H1 (cell line): ENCODE data around the gene RNF8. TPM values are rescaled to one million over a fixed set of nuclear protein-coding genes. Genes with fewer than 3 reads are reported as not detected.

Experiments used
- BCL11A ChIP-seq, 2 experiments: IDR thresholded peaks; one replicate each; pipeline ENCODE4 v1.6.1; 2011; ENCODE audit warnings: low read depth in 2 of 2, low read length in 2 of 2, mild to moderate bottlenecking in 2 of 2
- CBX8 ChIP-seq: fragments of 300-800, 300-1000 bp; sonication (generic); IDR thresholded peaks from 2 replicates; pipeline ENCODE4 v1.7.1; 2016; ENCODE audit warnings: low read depth, low read length, borderline replicate concordance
- CEBPB ChIP-seq: IDR thresholded peaks from 2 replicates; pipeline ENCODE4 v1.6.1; 2012; ENCODE audit warnings: low read depth, low read length
- JUN ChIP-seq: IDR thresholded peaks from 2 replicates; pipeline ENCODE4 v1.6.1; 2011; ENCODE audit warnings: low read depth, mild to moderate bottlenecking, improper control_type of control experiment, low read length
- MAFK ChIP-seq: IDR thresholded peaks from 2 replicates; pipeline ENCODE4 v1.6.1; 2012; ENCODE audit warnings: low read depth, mild to moderate bottlenecking, improper control_type of control experiment, low read length
- NRF1 ChIP-seq: IDR thresholded peaks from 2 replicates; pipeline ENCODE4 v1.6.1; 2011; ENCODE audit warnings: mild to moderate bottlenecking, low read depth, low read length, improper control_type of control experiment
- POLR2A ChIP-seq, 2 experiments: IDR thresholded peaks; 1 replicate in 1 of 2; 2 replicates in 1 of 2; pipeline ENCODE4 v1.6.1; 2011; ENCODE audit warnings: low read depth in 2 of 2, low read length in 2 of 2, mild to moderate bottlenecking in 2 of 2; ENCODE audit errors: control extremely low read depth in 1 of 2
- POLR2AphosphoS5 ChIP-seq: IDR thresholded peaks from 2 replicates; pipeline ENCODE4 v1.6.1; 2011; ENCODE audit warnings: low read depth, low read length
- RFX5 ChIP-seq: IDR thresholded peaks from 2 replicates; pipeline ENCODE4 v1.6.1; 2011; ENCODE audit warnings: low read depth, low read length, improper control_type of control experiment, borderline replicate concordance
- RXRA ChIP-seq: IDR thresholded peaks from 2 replicates; pipeline ENCODE4 v1.6.1; 2011; ENCODE audit warnings: low read depth, mild to moderate bottlenecking, low read length, moderate library complexity; ENCODE audit not compliant: insufficient read depth
- SRF ChIP-seq: IDR thresholded peaks from 2 replicates; pipeline ENCODE4 v1.6.1; 2011; ENCODE audit warnings: mild to moderate bottlenecking, low read depth, low read length, moderate library complexity
- polyA plus RNA-seq, 7 experiments: library from polyadenylated mRNA; depleted of rRNA in 3 of 7; stranded (reverse) in 5 of 7; unstranded in 2 of 7; fragments of >200 nt in 5 of 7; fragments of 200-250 nt in 2 of 7; gene quantifications; 1 replicate in 5 of 7; 2 replicates in 1 of 7; 4 replicates in 1 of 7; pipeline versions ENCODE4 v1.2.1 to v1.2.3, GENCODE V29; 2011 to 2013; ENCODE audit warnings: missing spikeins in 2 of 7, mixed read lengths in 2 of 7
- total RNA-seq: library from RNA; stranded (reverse); fragmentation: NEBNext Ultra II Directional; extraction: Animal tissue kit (Norgen Biotek cat#: 25700); gene quantifications from 2 replicates; pipeline ENCODE4 v1.2.1, GENCODE V29; 2021
- TF ChIP-seq, protein P1 (sequence below): IDR thresholded peaks from 2 replicates; pipeline ENCODE4 v1.6.1; 2012; ENCODE audit warnings: inconsistent platforms

Gene RNF8
- total and polyA plus RNA-seq, 2 of the 8 experiments (the other 6 are each of a cell fraction or from before 2014, with no cell fraction given): 20.3 to 44.7 TPM

- TF ChIP-seq MAFK (no peak), JUN (peak; percentile 28; the same call in 1 of the 2 replicates), BCL11A (IDR thresholded peaks at IDR 0.05; ENCODE audit: low read depth in 2 of 2, low read length in 2 of 2) (no peak), CEBPB (no peak), SRF (peak; percentile 78), RFX5 (no peak), POLR2AphosphoS5 (no peak), NRF1 (peak; percentile 84), RXRA (no peak), CBX8 (no peak), POLR2A (IDR thresholded peaks at IDR 0.05; ENCODE audit: control extremely low read depth in 1 of 2, low read depth in 2 of 2, low read length in 2 of 2) (peak in 1 of 2 experiments; percentile 68; a peak in 2 of 3 replicates)
- TF ChIP-seq, protein P1, sequence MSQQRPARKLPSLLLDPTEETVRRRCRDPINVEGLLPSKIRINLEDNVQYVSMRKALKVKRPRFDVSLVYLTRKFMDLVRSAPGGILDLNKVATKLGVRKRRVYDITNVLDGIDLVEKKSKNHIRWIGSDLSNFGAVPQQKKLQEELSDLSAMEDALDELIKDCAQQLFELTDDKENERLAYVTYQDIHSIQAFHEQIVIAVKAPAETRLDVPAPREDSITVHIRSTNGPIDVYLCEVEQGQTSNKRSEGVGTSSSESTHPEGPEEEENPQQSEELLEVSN: peak; percentile 94
- TF ChIP-seq, all 59 proteins: peak for 19
These were observed at the start of gene RNF8 (continued) for GRCh38 chr6:37353761-37354525.
